Thoracic aorta (tissue), 2 donors: ENCODE measurements around the gene IGSF21. TPM values are rescaled to one million over a fixed set of nuclear protein-coding genes. Genes with fewer than 3 reads are reported as not detected.

Experiments
- ATAC-seq: fragments of 150-250 bp; one replicate; pipeline ENCODE4 v1.8.0; 2017; ENCODE audit warnings: low read depth; ENCODE audit not compliant: insufficient number of reproducible peaks, low FRiP score
- DNase-seq: peaks from one replicate; pipeline ENCODE4 v3.0.0-alpha.2; 2020; ENCODE audit warnings: low spot score
- H3K27ac ChIP-seq, 2 donors: fragments of 200-600 bp; sonication (generic); 1 replicate in 1 of 2; 2 replicates in 1 of 2; pipeline ENCODE4 v1.5.1; 2016; ENCODE audit warnings: mild to moderate bottlenecking in 2 of 2, moderate library complexity in 2 of 2
- H3K27me3 ChIP-seq: fragments of 200-600 bp; sonication (generic); replicated peaks from 2 replicates; pipeline ENCODE4 v1.6.0; 2016; ENCODE audit warnings: mild to moderate bottlenecking; ENCODE audit not compliant: insufficient read depth
- H3K36me3 ChIP-seq: fragments of 200-600 bp; sonication (generic); one replicate; pipeline ENCODE4 v1.5.1; 2016
- H3K4me1 ChIP-seq, 2 donors: fragments of 200-600 bp; sonication (generic); 1 replicate in 1 of 2; 2 replicates in 1 of 2; pipeline versions ENCODE4 v1.5.1 to v1.6.0; 2016; ENCODE audit warnings: low read depth in 2 of 2, mild to moderate bottlenecking in 1 of 2; ENCODE audit not compliant: control insufficient read depth in 1 of 2
- H3K4me3 ChIP-seq: fragments of 200-600 bp; sonication (generic); 2 replicates; pipeline ENCODE4 v1.5.1; 2016; ENCODE audit warnings: mild to moderate bottlenecking
- H3K9me3 ChIP-seq: fragments of 200-600 bp; sonication (generic); 2 replicates; pipeline ENCODE4 v1.5.1; 2016
- total RNA-seq, 2 donors: library from RNA; depleted of rRNA; stranded (reverse); fragments of >200 nt; gene quantifications; one replicate each; pipeline versions ENCODE4 v1.1.0 to v1.2.3, GENCODE V29; 2016
- TF ChIP-seq, protein P1 (sequence below): fragments of 200-600 bp; sonication (generic); IDR thresholded peaks from one replicate; pipeline ENCODE4 v1.5.1; 2019; ENCODE audit warnings: antibody characterized with exemption

Gene IGSF21
- total RNA-seq, 2 donors from 2014 or later: 5.0 to 10.9 TPM

GRCh38 chr1:18144916-18145647 lies 37.5 kb downstream of the IGSF21 start:
- Histone ChIP-seq H3K4me3 (no peak overlapping the region), H3K27ac (no peak overlapping the region), H3K36me3 (no peaks in the 10 kb centered on the region), H3K9me3 (no peaks in the 10 kb centered on the region), H3K4me1 (no peaks in the 10 kb centered on the region), H3K27me3 (no peaks in the 10 kb centered on the region)
- ATAC-seq (no peak), DNase-seq (no peak)
- TF ChIP-seq, protein P1, sequence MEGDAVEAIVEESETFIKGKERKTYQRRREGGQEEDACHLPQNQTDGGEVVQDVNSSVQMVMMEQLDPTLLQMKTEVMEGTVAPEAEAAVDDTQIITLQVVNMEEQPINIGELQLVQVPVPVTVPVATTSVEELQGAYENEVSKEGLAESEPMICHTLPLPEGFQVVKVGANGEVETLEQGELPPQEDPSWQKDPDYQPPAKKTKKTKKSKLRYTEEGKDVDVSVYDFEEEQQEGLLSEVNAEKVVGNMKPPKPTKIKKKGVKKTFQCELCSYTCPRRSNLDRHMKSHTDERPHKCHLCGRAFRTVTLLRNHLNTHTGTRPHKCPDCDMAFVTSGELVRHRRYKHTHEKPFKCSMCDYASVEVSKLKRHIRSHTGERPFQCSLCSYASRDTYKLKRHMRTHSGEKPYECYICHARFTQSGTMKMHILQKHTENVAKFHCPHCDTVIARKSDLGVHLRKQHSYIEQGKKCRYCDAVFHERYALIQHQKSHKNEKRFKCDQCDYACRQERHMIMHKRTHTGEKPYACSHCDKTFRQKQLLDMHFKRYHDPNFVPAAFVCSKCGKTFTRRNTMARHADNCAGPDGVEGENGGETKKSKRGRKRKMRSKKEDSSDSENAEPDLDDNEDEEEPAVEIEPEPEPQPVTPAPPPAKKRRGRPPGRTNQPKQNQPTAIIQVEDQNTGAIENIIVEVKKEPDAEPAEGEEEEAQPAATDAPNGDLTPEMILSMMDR: no peak

DNA sequence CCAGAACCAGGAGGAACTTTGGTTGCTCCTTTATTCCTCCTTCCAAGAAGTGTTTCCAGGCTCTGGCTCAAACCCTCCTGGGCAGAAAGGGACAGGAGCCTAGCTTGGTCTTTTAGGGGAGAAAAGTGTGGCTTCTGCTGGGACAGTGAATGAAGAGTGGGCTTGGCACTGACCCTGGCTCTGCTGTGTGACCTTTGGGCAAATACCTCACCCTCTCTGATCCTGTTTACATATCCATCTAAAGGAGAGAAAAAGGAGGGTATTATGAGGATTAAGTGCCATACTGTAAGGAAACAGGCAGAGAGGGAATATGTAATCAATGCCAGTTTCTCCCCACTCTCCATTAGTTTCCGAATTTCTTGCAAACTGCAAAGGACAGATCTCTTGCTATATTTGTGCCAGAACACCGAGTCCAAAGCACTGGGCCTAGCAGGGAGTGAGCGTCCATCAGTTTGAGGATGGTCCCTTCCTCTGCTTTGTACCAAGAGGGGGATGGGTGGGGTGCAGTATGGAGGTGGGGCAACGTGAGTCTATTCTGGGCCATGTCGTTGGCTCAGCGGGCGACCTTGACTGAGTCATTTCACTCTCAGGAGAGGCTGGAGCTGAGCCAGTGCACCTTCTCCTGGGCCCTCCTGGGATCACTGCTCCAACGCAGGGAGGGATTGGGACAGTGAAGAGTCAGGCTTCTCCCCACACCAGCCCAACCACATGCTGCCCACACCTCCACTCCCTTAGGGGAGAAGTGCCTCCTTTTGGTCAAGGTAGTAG lies 38.4 kb downstream of the IGSF21 start:
- Histone ChIP-seq H3K9me3 (no peaks in the 10 kb centered on the region), H3K27ac (no peak overlapping the region), H3K27me3 (no peaks in the 10 kb centered on the region), H3K4me3 (no peak overlapping the region), H3K36me3 (no peaks in the 10 kb centered on the region), H3K4me1 (no peaks in the 10 kb centered on the region)
- DNase-seq (no peak), ATAC-seq (no peak)
- TF ChIP-seq, protein P1: no peak

- no peak overlapping the region for H3K27ac ChIP-seq
- ATAC-seq: no peak
Observed at GRCh38 chr1:18146886-18147285, 39.3 kb downstream of the IGSF21 start.

GRCh38 chr1:18147672-18148071 lies 40.1 kb downstream of the IGSF21 start:
- TF ChIP-seq, protein P1: no peak
- H3K4me1 ChIP-seq: no peaks in the 10 kb centered on the region
- H3K36me3 ChIP-seq: no peaks in the 10 kb centered on the region
- no peak for ATAC-seq
- no peak for DNase-seq
- no peaks in the 10 kb centered on the region for H3K9me3 ChIP-seq
- H3K27me3 ChIP-seq: no peaks in the 10 kb centered on the region
- H3K27ac ChIP-seq: no peak overlapping the region
- no peak overlapping the region for H3K4me3 ChIP-seq

More at GRCh38 chr1:18146886-18147285, 39.3 kb downstream of the IGSF21 start:
- TF ChIP-seq, protein P1: no peak
- DNase-seq: no peak
- Histone ChIP-seq H3K36me3 (no peaks in the 10 kb centered on the region), H3K4me1 (no peaks in the 10 kb centered on the region), H3K4me3 (no peak overlapping the region), H3K9me3 (no peaks in the 10 kb centered on the region), H3K27me3 (no peaks in the 10 kb centered on the region)

DNA sequence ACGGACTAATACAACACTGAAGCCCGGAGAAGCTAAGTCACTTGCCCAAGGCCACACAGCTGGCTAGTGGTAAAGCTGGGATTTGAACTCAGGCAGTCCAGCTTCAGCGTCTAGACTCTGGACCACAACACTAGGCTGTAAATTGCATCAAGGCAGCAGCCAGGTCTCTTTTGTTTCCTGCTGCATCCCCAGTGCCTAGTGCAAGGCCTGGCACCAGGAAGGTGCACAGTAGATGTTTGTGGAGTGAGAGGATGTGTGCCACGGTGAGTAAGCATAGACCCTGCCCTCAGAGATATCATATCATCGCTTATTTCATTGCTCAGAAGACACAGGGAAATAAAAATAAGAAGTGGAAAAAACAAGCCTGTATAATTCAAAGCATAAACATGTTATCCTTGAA lies 40.9 kb downstream of the IGSF21 start:
- TF ChIP-seq, protein P1: no peak

More for the DNA sequence above, 40.9 kb downstream of the IGSF21 start:
- no peak for ATAC-seq
- no peaks in the 10 kb centered on the region for H3K9me3 ChIP-seq
- no peaks in the 10 kb centered on the region for H3K4me1 ChIP-seq
- H3K27ac ChIP-seq: no peak overlapping the region
- no peaks in the 10 kb centered on the region for H3K36me3 ChIP-seq
- DNase-seq: no peak
- no peak overlapping the region for H3K4me3 ChIP-seq
- H3K27me3 ChIP-seq: no peaks in the 10 kb centered on the region
